Measurements from ENCODE around the gene ZNF862. TPM values are rescaled to one million over a fixed set of nuclear protein-coding genes. Genes with fewer than 3 reads are reported as not detected.

ZNF862 gene
- total and polyA plus RNA-seq, 4 experiments from 2014 or later, result 9.8 to 88.6 (median 47.4) TPM

- Histone ChIP-seq H3K27ac (ENCODE audit: low read depth, low read length) (no peak overlapping the region), H3K36me3 (ENCODE audit: insufficient read depth, low read length) (peaks cover 10% of the 10 kb centered on the region), H3K9me3 (ENCODE audit: control insufficient read depth in 1 of 2, low read length in 2 of 2) (no peaks in the 10 kb centered on the region), H3K27me3 (ENCODE audit: insufficient read depth, low read length) (no peaks in the 10 kb centered on the region), H3K4me1 (ENCODE audit: insufficient read depth, low read length) (no peaks in the 10 kb centered on the region), H3K4me3 (ENCODE audit: low read length in 2 of 2) (no peak overlapping the region)
- peak overlapping the region in 1 of 7 donors; percentile 42 for H3K27ac Mint-ChIP-seq
- H3K36me3 Mint-ChIP-seq, result peaks cover 31 to 33% of the 10 kb centered on the region in 2 donors
- no peak for DNase-seq
- CTCF ChIA-PET (ENCODE audit: partially characterized antibody), result interaction anchor here (1.6 kb wide), 1 partner anchor 26 kb away, joined by 4 read pairs; no protein-coding TSS in a partner anchor
- intact Hi-C loops (cut with micrococcal nuclease), result no loop called here
- no peak overlapping the region for H3K4me3 Mint-ChIP-seq
- POLR2A ChIA-PET (ENCODE audit: partially characterized antibody), result no interaction called here
- peaks cover 13 to 25% (median 21%) of the 10 kb centered on the region in 4 donors for H3K4me1 Mint-ChIP-seq
- no peaks in the 10 kb centered on the region for H3K27me3 Mint-ChIP-seq
- no peaks in the 10 kb centered on the region for H3K9me3 Mint-ChIP-seq
These were observed 7.8 kb downstream of the ZNF862 start for GRCh38 chr7:149846021-149846420.

- Mint-ChIP-seq H3K4me1 (peaks cover 11 to 20% (median 15%) of the 10 kb centered on the region in 4 donors), H3K36me3 (peaks cover 33% of the 10 kb centered on the region in 2 donors), H3K4me3 (no peak overlapping the region), H3K27ac (no peak overlapping the region), H3K9me3 (no peaks in the 10 kb centered on the region), H3K27me3 (no peaks in the 10 kb centered on the region)
- H3K27ac ChIP-seq (ENCODE audit: low read depth, low read length), result no peak overlapping the region
- ChIA-PET CTCF (ENCODE audit: partially characterized antibody) (interaction anchor here (1.6 kb wide), 1 partner anchor 25 kb away, joined by 4 read pairs; no protein-coding TSS in a partner anchor), POLR2A (ENCODE audit: partially characterized antibody) (interaction anchor here (0.7 kb wide), 1 partner anchor 19 kb away, joined by 3 read pairs; no protein-coding TSS in a partner anchor)
- no peaks in the 10 kb centered on the region for H3K4me1 ChIP-seq (ENCODE audit: insufficient read depth, low read length)
- H3K9me3 ChIP-seq (ENCODE audit: control insufficient read depth in 1 of 2, low read length in 2 of 2), result no peaks in the 10 kb centered on the region
- peaks cover 10% of the 10 kb centered on the region for H3K36me3 ChIP-seq (ENCODE audit: insufficient read depth, low read length)
- DNase-seq, result no peak
- intact Hi-C loops (cut with micrococcal nuclease), result no loop called here
- H3K27me3 ChIP-seq (ENCODE audit: insufficient read depth, low read length), result no peaks in the 10 kb centered on the region
- H3K4me3 ChIP-seq (ENCODE audit: low read length in 2 of 2), result no peak overlapping the region
These were observed 8.4 kb downstream of the ZNF862 start for GRCh38 chr7:149846436-149847046.

GRCh38 chr7:149849174-149849573, 11.0 kb downstream of the ZNF862 start:
- Mint-ChIP-seq H3K36me3 (peaks cover 42 to 43% of the 10 kb centered on the region in 2 donors), H3K9me3 (no peaks in the 10 kb centered on the region), H3K27me3 (no peaks in the 10 kb centered on the region), H3K4me1 (peaks cover 6 to 13% (median 8%) of the 10 kb centered on the region in 4 donors), H3K4me3 (no peak overlapping the region), H3K27ac (no peak overlapping the region)
- H3K27ac ChIP-seq (ENCODE audit: low read depth, low read length), result no peak overlapping the region
- POLR2A ChIA-PET (ENCODE audit: partially characterized antibody), result interaction anchor here (1.0 to 3.1 kb wide), 5 partner anchors 9 to 21 kb away, joined by 3 to 12 read pairs (median 5); partner anchors contain the start of gene ZNF862
- intact Hi-C loops (cut with micrococcal nuclease), result no loop called here
- CTCF ChIA-PET (ENCODE audit: partially characterized antibody), result interaction anchor here (0.7 to 2.1 kb wide), 4 partner anchors 9 to 34 kb away, joined by 3 to 13 read pairs (median 4); partner anchors contain the start of gene ZNF862
- no peaks in the 10 kb centered on the region for H3K27me3 ChIP-seq (ENCODE audit: insufficient read depth, low read length)
- H3K36me3 ChIP-seq (ENCODE audit: insufficient read depth, low read length), result peaks cover 14% of the 10 kb centered on the region
- H3K4me3 ChIP-seq (ENCODE audit: low read length in 2 of 2), result no peak overlapping the region
- no peak for DNase-seq
- H3K9me3 ChIP-seq (ENCODE audit: control insufficient read depth in 1 of 2, low read length in 2 of 2), result no peaks in the 10 kb centered on the region
- H3K4me1 ChIP-seq (ENCODE audit: insufficient read depth, low read length), result no peaks in the 10 kb centered on the region

- no peak for DNase-seq
- Mint-ChIP-seq H3K4me1 (peaks cover 14 to 20% (median 15%) of the 10 kb centered on the region in 4 donors), H3K27me3 (no peaks in the 10 kb centered on the region), H3K27ac (no peak overlapping the region), H3K9me3 (no peaks in the 10 kb centered on the region), H3K4me3 (no peak overlapping the region), H3K36me3 (peaks cover 39 to 43% of the 10 kb centered on the region in 2 donors)
- CTCF ChIA-PET (ENCODE audit: partially characterized antibody), result interaction anchor here (1.3 to 2.1 kb wide), 2 partner anchors 10 to 12 kb away, joined by 4 to 13 read pairs; partner anchors contain the start of gene ZNF862
- peaks cover 9% of the 10 kb centered on the region for H3K4me1 ChIP-seq (ENCODE audit: insufficient read depth, low read length)
- POLR2A ChIA-PET (ENCODE audit: partially characterized antibody), result interaction anchor here (1.0 to 3.1 kb wide), 5 partner anchors 9 to 20 kb away, joined by 3 to 12 read pairs (median 5); partner anchors contain the start of gene ZNF862
- no peak overlapping the region for H3K27ac ChIP-seq (ENCODE audit: low read depth, low read length)
- H3K4me3 ChIP-seq (ENCODE audit: low read length in 2 of 2), result no peak overlapping the region
- H3K27me3 ChIP-seq (ENCODE audit: insufficient read depth, low read length), result no peaks in the 10 kb centered on the region
- H3K9me3 ChIP-seq (ENCODE audit: control insufficient read depth in 1 of 2, low read length in 2 of 2), result no peaks in the 10 kb centered on the region
- intact Hi-C loops (cut with micrococcal nuclease), result no loop called here
- H3K36me3 ChIP-seq (ENCODE audit: insufficient read depth, low read length), result peaks cover 14% of the 10 kb centered on the region
These were observed 11.9 kb downstream of the ZNF862 start for GRCh38 chr7:149850007-149850594.

GRCh38 chr7:149850716-149851115, 12.5 kb downstream of the ZNF862 start:
- DNase-seq, result no peak
- peaks cover 14% of the 10 kb centered on the region for H3K36me3 ChIP-seq (ENCODE audit: insufficient read depth, low read length)
- no peak overlapping the region for H3K4me3 ChIP-seq (ENCODE audit: low read length in 2 of 2)
- Mint-ChIP-seq H3K27ac (peak overlapping the region in 1 of 7 donors; percentile 60), H3K36me3 (peaks cover 36 to 39% of the 10 kb centered on the region in 2 donors), H3K9me3 (no peaks in the 10 kb centered on the region), H3K4me3 (no peak overlapping the region), H3K27me3 (no peaks in the 10 kb centered on the region), H3K4me1 (peaks cover 17 to 26% (median 19%) of the 10 kb centered on the region in 4 donors)
- POLR2A ChIA-PET (ENCODE audit: partially characterized antibody), result interaction anchor here (1.6 to 6.5 kb wide), 4 partner anchors 8 to 19 kb away, joined by 3 to 49 read pairs (median 30); no protein-coding TSS in a partner anchor
- intact Hi-C loops (cut with micrococcal nuclease), result no loop called here
- H3K9me3 ChIP-seq (ENCODE audit: control insufficient read depth in 1 of 2, low read length in 2 of 2), result no peaks in the 10 kb centered on the region
- H3K4me1 ChIP-seq (ENCODE audit: insufficient read depth, low read length), result peaks cover 15% of the 10 kb centered on the region
- CTCF ChIA-PET (ENCODE audit: partially characterized antibody), result interaction anchor here (2.1 kb wide), 1 partner anchor 11 kb away, joined by 13 read pairs; no protein-coding TSS in a partner anchor
- no peaks in the 10 kb centered on the region for H3K27me3 ChIP-seq (ENCODE audit: insufficient read depth, low read length)
- no peak overlapping the region for H3K27ac ChIP-seq (ENCODE audit: low read depth, low read length)

GRCh38 chr7:149851449-149851848, 13.3 kb downstream of the ZNF862 start:
- H3K4me1 ChIP-seq (ENCODE audit: insufficient read depth, low read length), result peaks cover 22% of the 10 kb centered on the region
- CTCF ChIA-PET (ENCODE audit: partially characterized antibody), result interaction anchor here (1.6 to 2.1 kb wide), 2 partner anchors 10 to 18 kb away, joined by 4 to 6 read pairs; no protein-coding TSS in a partner anchor
- Mint-ChIP-seq H3K36me3 (peaks cover 31 to 33% of the 10 kb centered on the region in 2 donors), H3K27me3 (no peaks in the 10 kb centered on the region), H3K9me3 (no peaks in the 10 kb centered on the region), H3K4me1 (peaks cover 25 to 31% (median 25%) of the 10 kb centered on the region in 4 donors), H3K27ac (peak overlapping the region in 1 of 7 donors; percentile 82), H3K4me3 (no peak overlapping the region)
- POLR2A ChIA-PET (ENCODE audit: partially characterized antibody), result interaction anchor here (6.5 kb wide), 2 partner anchors 14 to 19 kb away, joined by 47 to 49 read pairs; no protein-coding TSS in a partner anchor
- no peaks in the 10 kb centered on the region for H3K9me3 ChIP-seq (ENCODE audit: control insufficient read depth in 1 of 2, low read length in 2 of 2)
- H3K36me3 ChIP-seq (ENCODE audit: insufficient read depth, low read length), result peaks cover 14% of the 10 kb centered on the region
- no peak overlapping the region for H3K4me3 ChIP-seq (ENCODE audit: low read length in 2 of 2)
- H3K27me3 ChIP-seq (ENCODE audit: insufficient read depth, low read length), result no peaks in the 10 kb centered on the region
- H3K27ac ChIP-seq (ENCODE audit: low read depth, low read length), result no peak overlapping the region
- intact Hi-C loops (cut with micrococcal nuclease), result no loop called here
- no peak for DNase-seq

GRCh38 chr7:149853157-149853556, 15.0 kb downstream of the ZNF862 start:
- Mint-ChIP-seq H3K27ac (no peak overlapping the region), H3K4me3 (no peak overlapping the region), H3K36me3 (peaks cover 23 to 24% of the 10 kb centered on the region in 2 donors), H3K9me3 (no peaks in the 10 kb centered on the region), H3K27me3 (no peaks in the 10 kb centered on the region), H3K4me1 (peaks cover 34 to 48% (median 37%) of the 10 kb centered on the region in 4 donors)
- CTCF ChIA-PET (ENCODE audit: partially characterized antibody), result interaction anchor here (2.1 kb wide), 1 partner anchor 8 kb away, joined by 6 read pairs; no protein-coding TSS in a partner anchor
- Histone ChIP-seq H3K4me1 (ENCODE audit: insufficient read depth, low read length) (peaks cover 38% of the 10 kb centered on the region), H3K4me3 (ENCODE audit: low read length in 2 of 2) (no peak overlapping the region), H3K36me3 (ENCODE audit: insufficient read depth, low read length) (peaks cover 12% of the 10 kb centered on the region), H3K27me3 (ENCODE audit: insufficient read depth, low read length) (no peaks in the 10 kb centered on the region), H3K27ac (ENCODE audit: low read depth, low read length) (no peak overlapping the region), H3K9me3 (ENCODE audit: control insufficient read depth in 1 of 2, low read length in 2 of 2) (no peaks in the 10 kb centered on the region)
- POLR2A ChIA-PET (ENCODE audit: partially characterized antibody), result interaction anchor here (6.5 kb wide), 2 partner anchors 13 to 17 kb away, joined by 47 to 49 read pairs; no protein-coding TSS in a partner anchor
- intact Hi-C loops (cut with micrococcal nuclease), result no loop called here
- DNase-seq, result no peak

All from CD4-positive, alpha-beta memory T cell (primary cell).